Left kidney (tissue), 2 donors: ENCODE measurements around the gene TBC1D14. TPM values are rescaled to one million over a fixed set of nuclear protein-coding genes. Genes with fewer than 3 reads are reported as not detected.
"Not testable (repeated sequence)": the region's sequence is repeated elsewhere in the genome, so short reads cannot be mapped to it uniquely, and the experiment has no call there.

Experiments
- DNase-seq: peaks from one replicate; pipeline ENCODE4 v3.0.0-alpha.2; 2013
- polyA plus RNA-seq: library from polyadenylated mRNA; unstranded; fragments of 120-200 nt; gene quantifications from one replicate; pipeline ENCODE4 v1.2.1, GENCODE V29; 2013; ENCODE audit not compliant: insufficient read length

The TBC1D14 gene
- polyA plus RNA-seq, 1 donor, result 64.9 TPM

GRCh38 chr4:7079909-7080308, 170.3 kb downstream of the TBC1D14 start:
- DNase-seq, result not testable (repeated sequence)

Other genes with a start within 250 kb of the TBC1D14 start
- gene S100P, start 215.9 kb upstream of the TBC1D14 start, polyA plus RNA-seq, result 9.0 TPM
- 124 TPM for gene MRFAP1L1, start 200.0 kb upstream of the TBC1D14 start, polyA plus RNA-seq
- 11.5 TPM for gene BLOC1S4, start 193.7 kb upstream of the TBC1D14 start, polyA plus RNA-seq
- gene KIAA0232, start 127.1 kb upstream of the TBC1D14 start, polyA plus RNA-seq, result 48.0 TPM
- gene TADA2B, start 133.5 kb downstream of the TBC1D14 start, polyA plus RNA-seq, result 19.1 TPM
- 32.6 TPM for gene GRPEL1, start 158.2 kb downstream of the TBC1D14 start, polyA plus RNA-seq